Measurements from ENCODE around the gene NEUROD2. TPM values are rescaled to one million over a fixed set of nuclear protein-coding genes. Genes with fewer than 3 reads are reported as not detected.
A peak's percentile ranks its signal among the peaks of the same experiment; 100 is the strongest.

The NEUROD2 gene
- total and polyA plus RNA-seq, 10 of the 15 experiments (the other 5 are each of a cell fraction or from before 2014, with no cell fraction given): not detected

DNA sequence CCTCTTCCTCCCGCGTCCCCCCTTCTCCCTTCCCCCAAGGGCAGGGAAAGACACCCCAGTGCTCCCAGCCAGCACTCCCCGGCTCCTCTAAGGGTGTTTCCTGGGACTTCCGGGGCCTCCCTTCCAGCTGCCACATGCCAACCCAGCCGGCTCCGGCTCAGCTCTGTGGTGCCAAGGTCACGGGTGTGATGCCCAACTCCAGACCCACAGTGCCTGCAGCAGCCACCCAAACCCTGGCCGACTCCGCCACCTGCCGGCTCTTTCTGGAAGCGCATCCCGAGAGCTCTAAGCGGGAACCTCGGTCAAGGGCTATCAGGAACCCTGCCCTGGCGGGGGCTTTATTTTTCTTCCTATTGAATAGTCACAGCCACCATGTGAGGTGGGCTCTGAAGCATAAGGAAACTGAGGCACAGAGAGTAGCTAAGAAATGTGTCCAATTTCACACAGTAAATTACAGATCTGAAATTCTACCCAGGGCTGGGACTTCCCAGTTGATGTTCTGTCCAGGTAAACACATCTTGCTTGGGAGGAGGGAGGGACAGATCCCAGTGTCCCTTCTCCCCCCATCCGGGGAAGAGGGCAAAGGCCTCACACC is 15.7 kb upstream of the NEUROD2 start:
- Histone ChIP-seq H3K79me2 (ENCODE audit: control insufficient read depth, insufficient read depth, low read length) (no peaks in the 10 kb centered on the region), H3K9me3 (replicated peaks; ENCODE audit: control insufficient read depth, insufficient read depth, low read length) (no peaks in the 10 kb centered on the region), H3K9ac (ENCODE audit: control insufficient read depth, insufficient read depth, low read length) (no peak overlapping the region), H3K27ac (ENCODE audit: control insufficient read depth, insufficient read depth) (no peak overlapping the region), H3K36me3 (ENCODE audit: control insufficient read depth in 2 of 2, insufficient read depth in 2 of 2, low read length in 1 of 2) (no peaks in the 10 kb centered on the region), H3K27me3 (replicated peaks in 1 of 2; ENCODE audit: control insufficient read depth in 2 of 2, insufficient read depth in 2 of 2, low read length in 1 of 2) (peaks cover 7 to 8% of the 10 kb centered on the region in 2 experiments), H2AFZ (ENCODE audit: control insufficient read depth, low read depth, low read length) (no peak overlapping the region), H3K4me3 (no peak overlapping the region), H4K20me1 (ENCODE audit: control insufficient read depth, insufficient read depth) (no peaks in the 10 kb centered on the region), H3K4me2 (ENCODE audit: control insufficient read depth, insufficient read depth) (peak overlapping the region; percentile 26; the same call in 1 of the 2 replicates), H3K4me1 (ENCODE audit: control insufficient read depth, insufficient read depth, low read length) (peaks cover 5% of the 10 kb centered on the region)
- BruUV-seq (replicated peaks): no TSS peak
- in situ Hi-C loops (cut with MboI) (loop anchor here (5.0 kb wide), 2 partner anchors 129 to 359 kb away; partner anchors contain the start of gene PSMD3), intact Hi-C loops (cut with micrococcal nuclease; ENCODE audit: unreplicated experiment) (loop anchor here (5.0 kb wide), 3 partner anchors 109 to 404 kb away; partner anchors contain the start of genes IKZF3 and MIEN1)
- DNase-seq (ENCODE audit: low read depth, low spot score) (no peak), FAIRE-seq (peak; percentile 91), ATAC-seq (peak; percentile 80)
- ChIA-PET CTCF (interaction anchor here (0.6 to 8.9 kb wide), 54 partner anchors 9 to 502 kb away, joined by 3 to 225 read pairs (median 4); partner anchors contain the start of genes IKZF3, MIEN1, PGAP3 and PNMT), POLR2A (interaction anchor here (1.1 kb wide), 1 partner anchor 76 kb away, joined by 3 read pairs; no protein-coding TSS in a partner anchor), SMC1A (ENCODE audit: uncharacterized antibody, unreplicated experiment) (interaction anchor here (0.6 to 5.4 kb wide), 21 partner anchors 9 to 442 kb away, joined by 3 to 36 read pairs (median 4); partner anchors contain the start of genes MIEN1, PNMT and STARD3), RAD21 (ENCODE audit: unreplicated experiment) (interaction anchor here (0.6 to 5.6 kb wide), 15 partner anchors 10 to 404 kb away, joined by 3 to 54 read pairs (median 5); partner anchors contain the start of genes MIEN1 and PSMD3)
- WGBS (ENCODE audit: insufficient coverage, insufficient replicate concordance, low lambda C conversion rate, missing lambda C conversion rate): 1% methylated on average over 16 of the region's 16 CpGs
- TF ChIP-seq NFIC (IDR thresholded peaks at IDR 0.05; ENCODE audit: low read depth, low read length) (no peak), MTA2 (IDR thresholded peaks at IDR 0.05; ENCODE audit: low read depth) (no peak), TBL1XR1 (IDR thresholded peaks at IDR 0.05; ENCODE audit: low read depth, low read length) (no peak), TAF1 (IDR thresholded peaks at IDR 0.05; ENCODE audit: borderline replicate concordance, low read depth, low read length) (no peak), BCL11A (IDR thresholded peaks at IDR 0.05; ENCODE audit: low read depth, low read length) (no peak), SP1 (IDR thresholded peaks at IDR 0.05; ENCODE audit: low read depth, low read length) (no peak), NFYB (IDR thresholded peaks at IDR 0.05; ENCODE audit: insufficient read depth, low read depth, low read length) (no peak), NR2F1 (conservative IDR thresholded peaks at IDR 0.05) (peak; percentile 50; the same call in 1 of the 2 replicates), KLF5 (IDR thresholded peaks at IDR 0.05; ENCODE audit: partially characterized antibody) (no peak), TCF7 (IDR thresholded peaks at IDR 0.05; ENCODE audit: borderline replicate concordance) (no peak), RAD51 (IDR thresholded peaks at IDR 0.05) (no peak), ZNF217 (IDR thresholded peaks at IDR 0.05) (no peak), CBX3 (IDR thresholded peaks at IDR 0.05; ENCODE audit: borderline replicate concordance, low read depth) (no peak), JUNB (IDR thresholded peaks at IDR 0.05) (no peak), ZNF384 (IDR thresholded peaks at IDR 0.05; ENCODE audit: borderline replicate concordance, low read depth, low read length) (no peak)
- TF ChIP-seq, protein P1, sequence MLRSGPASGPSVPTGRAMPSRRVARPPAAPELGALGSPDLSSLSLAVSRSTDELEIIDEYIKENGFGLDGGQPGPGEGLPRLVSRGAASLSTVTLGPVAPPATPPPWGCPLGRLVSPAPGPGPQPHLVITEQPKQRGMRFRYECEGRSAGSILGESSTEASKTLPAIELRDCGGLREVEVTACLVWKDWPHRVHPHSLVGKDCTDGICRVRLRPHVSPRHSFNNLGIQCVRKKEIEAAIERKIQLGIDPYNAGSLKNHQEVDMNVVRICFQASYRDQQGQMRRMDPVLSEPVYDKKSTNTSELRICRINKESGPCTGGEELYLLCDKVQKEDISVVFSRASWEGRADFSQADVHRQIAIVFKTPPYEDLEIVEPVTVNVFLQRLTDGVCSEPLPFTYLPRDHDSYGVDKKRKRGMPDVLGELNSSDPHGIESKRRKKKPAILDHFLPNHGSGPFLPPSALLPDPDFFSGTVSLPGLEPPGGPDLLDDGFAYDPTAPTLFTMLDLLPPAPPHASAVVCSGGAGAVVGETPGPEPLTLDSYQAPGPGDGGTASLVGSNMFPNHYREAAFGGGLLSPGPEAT (IDR thresholded peaks at IDR 0.05; ENCODE audit: low read depth): no peak
- TF ChIP-seq, protein P2, sequence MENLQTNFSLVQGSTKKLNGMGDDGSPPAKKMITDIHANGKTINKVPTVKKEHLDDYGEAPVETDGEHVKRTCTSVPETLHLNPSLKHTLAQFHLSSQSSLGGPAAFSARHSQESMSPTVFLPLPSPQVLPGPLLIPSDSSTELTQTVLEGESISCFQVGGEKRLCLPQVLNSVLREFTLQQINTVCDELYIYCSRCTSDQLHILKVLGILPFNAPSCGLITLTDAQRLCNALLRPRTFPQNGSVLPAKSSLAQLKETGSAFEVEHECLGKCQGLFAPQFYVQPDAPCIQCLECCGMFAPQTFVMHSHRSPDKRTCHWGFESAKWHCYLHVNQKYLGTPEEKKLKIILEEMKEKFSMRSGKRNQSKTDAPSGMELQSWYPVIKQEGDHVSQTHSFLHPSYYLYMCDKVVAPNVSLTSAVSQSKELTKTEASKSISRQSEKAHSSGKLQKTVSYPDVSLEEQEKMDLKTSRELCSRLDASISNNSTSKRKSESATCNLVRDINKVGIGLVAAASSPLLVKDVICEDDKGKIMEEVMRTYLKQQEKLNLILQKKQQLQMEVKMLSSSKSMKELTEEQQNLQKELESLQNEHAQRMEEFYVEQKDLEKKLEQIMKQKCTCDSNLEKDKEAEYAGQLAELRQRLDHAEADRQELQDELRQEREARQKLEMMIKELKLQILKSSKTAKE (IDR thresholded peaks at IDR 0.05; ENCODE audit: low read depth, poor library complexity, severe bottlenecking): no peak
- TF ChIP-seq, protein P3, sequence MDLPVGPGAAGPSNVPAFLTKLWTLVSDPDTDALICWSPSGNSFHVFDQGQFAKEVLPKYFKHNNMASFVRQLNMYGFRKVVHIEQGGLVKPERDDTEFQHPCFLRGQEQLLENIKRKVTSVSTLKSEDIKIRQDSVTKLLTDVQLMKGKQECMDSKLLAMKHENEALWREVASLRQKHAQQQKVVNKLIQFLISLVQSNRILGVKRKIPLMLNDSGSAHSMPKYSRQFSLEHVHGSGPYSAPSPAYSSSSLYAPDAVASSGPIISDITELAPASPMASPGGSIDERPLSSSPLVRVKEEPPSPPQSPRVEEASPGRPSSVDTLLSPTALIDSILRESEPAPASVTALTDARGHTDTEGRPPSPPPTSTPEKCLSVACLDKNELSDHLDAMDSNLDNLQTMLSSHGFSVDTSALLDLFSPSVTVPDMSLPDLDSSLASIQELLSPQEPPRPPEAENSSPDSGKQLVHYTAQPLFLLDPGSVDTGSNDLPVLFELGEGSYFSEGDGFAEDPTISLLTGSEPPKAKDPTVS (IDR thresholded peaks at IDR 0.05; ENCODE audit: low read depth, low read length): no peak

Data from GM12878 (cell line).